ENCODE measurements around the gene CBR3.

Gene CBR3

GRCh38 chr21:36174780-36175179 lies 39.9 kb downstream of the CBR3 start:
- DNase-seq (ENCODE audit: low read depth): no peak
- no peak for TF ChIP-seq CTCF (IDR thresholded peaks at IDR 0.05; ENCODE audit: insufficient read depth, low read depth, low read length, missing control alignments)
- H3K4me3 ChIP-seq (ENCODE audit: low read depth, low read length): no peak overlapping the region

DNA sequence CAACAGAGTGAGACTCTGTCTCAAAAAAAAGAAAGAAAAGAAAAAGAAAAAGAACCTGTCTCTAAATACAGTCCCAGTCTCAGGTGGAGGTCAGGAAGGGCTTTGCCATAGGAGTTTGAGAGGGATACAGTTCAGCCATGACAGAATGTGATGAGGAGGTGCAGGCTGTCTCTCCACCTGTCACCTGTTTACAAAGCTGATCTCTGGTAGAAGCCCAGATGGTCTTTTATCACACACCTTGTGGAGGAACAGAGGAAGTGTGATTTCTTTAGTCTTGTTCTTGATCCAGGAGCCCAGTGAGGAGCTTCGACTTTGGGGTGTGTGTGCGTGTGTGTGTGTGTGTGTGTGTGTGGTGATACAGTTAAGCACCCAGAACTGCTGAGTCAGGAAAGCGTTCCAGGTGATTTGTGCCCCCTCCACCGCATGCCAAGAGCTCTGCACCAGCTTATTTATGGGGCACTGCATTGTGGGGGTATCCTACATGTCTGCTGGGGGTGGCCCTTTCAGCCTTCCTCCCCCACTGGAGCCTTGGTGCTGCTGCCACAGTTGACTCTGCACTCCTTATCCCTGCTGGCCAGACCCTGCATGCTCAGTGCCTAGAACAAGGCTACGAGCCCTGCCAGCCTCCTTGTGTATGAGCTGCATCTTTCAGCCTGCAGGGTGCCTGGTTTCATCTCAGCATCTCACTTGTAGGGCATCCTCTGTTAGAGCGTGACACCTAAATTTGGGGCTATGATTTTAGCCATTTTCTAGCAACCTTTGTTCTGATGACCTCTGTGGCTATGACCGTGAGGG lies 41.1 kb downstream of the CBR3 start:
- TF ChIP-seq CTCF (IDR thresholded peaks at IDR 0.05; ENCODE audit: insufficient read depth, low read depth, low read length, missing control alignments): no peak
- H3K4me3 ChIP-seq (ENCODE audit: low read depth, low read length): no peak overlapping the region
- DNase-seq (ENCODE audit: low read depth): no peak

DNA sequence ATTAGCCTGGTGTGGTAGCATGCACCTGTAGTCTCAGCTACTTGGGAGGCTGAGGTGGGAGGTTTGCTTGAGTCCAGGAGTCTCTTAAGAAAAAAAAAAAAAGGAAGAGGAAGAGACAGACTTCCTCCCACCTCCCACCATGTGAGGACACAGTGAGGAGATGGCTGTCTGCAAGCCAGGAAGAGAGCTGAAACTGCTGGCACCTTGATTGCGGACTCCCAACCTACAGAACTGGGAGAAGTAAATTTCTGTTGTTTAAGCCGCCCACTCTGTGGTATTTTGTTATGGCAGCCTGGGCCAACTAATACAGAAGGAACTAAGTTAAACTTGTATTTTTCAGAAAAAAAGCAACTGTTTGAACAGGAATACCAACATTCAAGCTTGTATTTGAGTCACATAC lies 43.5 kb downstream of the CBR3 start:
- DNase-seq (ENCODE audit: low read depth): no peak
- H3K4me3 ChIP-seq (ENCODE audit: low read depth, low read length): no peak overlapping the region
- TF ChIP-seq CTCF (IDR thresholded peaks at IDR 0.05; ENCODE audit: insufficient read depth, low read depth, low read length, missing control alignments): no peak

GRCh38 chr21:36179145-36179544 lies 44.3 kb downstream of the CBR3 start:
- TF ChIP-seq CTCF (IDR thresholded peaks at IDR 0.05; ENCODE audit: insufficient read depth, low read depth, low read length, missing control alignments): no peak
- DNase-seq (ENCODE audit: low read depth): no peak

GRCh38 chr21:36180963-36181362 lies 46.1 kb downstream of the CBR3 start:
- H3K4me3 ChIP-seq (ENCODE audit: low read depth, low read length): no peak overlapping the region
- TF ChIP-seq CTCF (IDR thresholded peaks at IDR 0.05; ENCODE audit: insufficient read depth, low read depth, low read length, missing control alignments): no peak
- no peak for DNase-seq (ENCODE audit: low read depth)

More at GRCh38 chr21:36179145-36179544, 44.3 kb downstream of the CBR3 start:
- no peak overlapping the region for H3K4me3 ChIP-seq (ENCODE audit: low read depth, low read length)

- no peak overlapping the region for H3K4me3 ChIP-seq (ENCODE audit: low read depth, low read length)
- DNase-seq (ENCODE audit: low read depth): no peak
- no peak for TF ChIP-seq CTCF (IDR thresholded peaks at IDR 0.05; ENCODE audit: insufficient read depth, low read depth, low read length, missing control alignments)
These were observed 48.4 kb downstream of the CBR3 start for GRCh38 chr21:36183144-36183795.

Data from GM12865 (cell line).